ENCODE data around the gene TRIML1. TPM values are rescaled to one million over a fixed set of nuclear protein-coding genes. Genes with fewer than 3 reads are reported as not detected.
"Not testable (repeated sequence)": the region's sequence is repeated elsewhere in the genome, so short reads cannot be mapped to it uniquely, and the experiment has no call there.

Gene TRIML1
- total RNA-seq, 2 experiments from 2014 or later = not detected

DNA sequence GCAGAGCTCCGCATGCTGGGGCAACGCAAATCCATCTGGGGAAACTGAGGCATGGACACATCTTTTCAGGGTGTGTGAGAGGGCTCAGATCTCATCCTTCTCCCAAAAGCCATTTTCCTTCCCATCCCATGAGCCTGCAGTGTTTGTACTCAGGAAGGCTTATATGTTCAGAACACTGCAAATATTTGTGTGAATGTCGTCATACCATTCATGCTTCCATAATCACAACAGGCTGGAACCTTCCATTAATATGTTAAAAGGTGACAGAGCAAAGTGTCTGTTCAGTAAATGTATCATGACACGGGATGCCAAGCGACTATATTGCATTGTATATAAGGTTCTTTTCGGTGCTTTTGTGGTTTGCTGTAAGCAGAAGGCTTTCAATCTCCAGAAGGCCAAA lies 8.5 kb downstream of the TRIML1 start:
- ChIA-PET POLR2A (no interaction called here), CTCF (no interaction called here)

GRCh38 chr4:188154668-188155405 lies 15.6 kb downstream of the TRIML1 start:
- POLR2A ChIA-PET = no interaction called here
- CTCF ChIA-PET = no interaction called here

GRCh38 chr4:188158336-188158735 lies 19.1 kb downstream of the TRIML1 start:
- ChIA-PET CTCF (no interaction called here), POLR2A (no interaction called here)

- CTCF ChIA-PET, POLR2A ChIA-PET: not testable (repeated sequence)
Measured at GRCh38 chr4:188159513-188160226, 20.4 kb downstream of the TRIML1 start.

DNA sequence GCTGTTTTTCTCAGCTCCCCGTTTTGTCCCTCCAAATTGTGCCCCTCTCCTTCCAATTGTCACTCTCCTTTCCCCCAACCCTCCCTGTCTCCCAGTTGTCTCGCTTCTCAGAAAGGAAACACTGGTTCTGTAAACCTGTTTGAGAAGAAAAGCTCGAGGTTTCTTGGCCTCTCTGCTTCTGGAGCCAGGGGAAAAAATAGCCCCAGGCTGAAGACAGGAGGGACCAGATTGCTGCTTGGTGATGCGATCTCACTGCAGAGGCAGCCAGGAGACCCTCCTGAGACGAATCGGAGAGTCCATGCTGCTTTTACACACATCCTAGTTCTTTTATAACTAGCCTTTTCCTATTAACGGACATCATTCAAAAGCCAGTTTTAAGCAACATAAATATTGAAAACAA lies 21.2 kb downstream of the TRIML1 start:
- POLR2A ChIA-PET = no interaction called here

DNA sequence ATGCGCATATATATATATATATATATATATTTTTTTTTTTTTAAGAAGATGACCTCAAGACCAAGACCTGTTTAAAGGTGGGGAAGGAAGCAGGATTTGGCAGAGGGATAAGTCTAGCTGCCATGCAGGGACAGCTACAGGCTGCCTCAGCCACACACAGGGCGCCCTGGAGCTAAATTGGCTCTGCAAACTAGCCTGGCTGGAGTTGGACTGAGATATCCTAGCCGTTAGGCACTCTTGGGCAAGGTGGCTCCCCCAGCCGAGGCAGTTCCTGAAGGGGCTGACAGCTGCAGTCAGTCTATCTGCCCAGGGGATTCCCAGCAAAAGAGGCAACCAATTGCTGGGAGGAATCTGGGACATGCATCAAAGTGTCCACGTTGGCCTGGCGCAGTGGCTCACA lies 21.9 kb downstream of the TRIML1 start:
- ChIA-PET CTCF (interaction anchor here (0.7 kb wide), 1 partner anchor 18 kb away, joined by 3 read pairs; no protein-coding TSS in a partner anchor), POLR2A (no interaction called here)

More for the DNA sequence above, 21.2 kb downstream of the TRIML1 start:
- CTCF ChIA-PET = interaction anchor here (0.7 kb wide), 1 partner anchor 19 kb away, joined by 3 read pairs; no protein-coding TSS in a partner anchor

GRCh38 chr4:188162698-188163097 lies 23.5 kb downstream of the TRIML1 start:
- CTCF ChIA-PET = no interaction called here

DNA sequence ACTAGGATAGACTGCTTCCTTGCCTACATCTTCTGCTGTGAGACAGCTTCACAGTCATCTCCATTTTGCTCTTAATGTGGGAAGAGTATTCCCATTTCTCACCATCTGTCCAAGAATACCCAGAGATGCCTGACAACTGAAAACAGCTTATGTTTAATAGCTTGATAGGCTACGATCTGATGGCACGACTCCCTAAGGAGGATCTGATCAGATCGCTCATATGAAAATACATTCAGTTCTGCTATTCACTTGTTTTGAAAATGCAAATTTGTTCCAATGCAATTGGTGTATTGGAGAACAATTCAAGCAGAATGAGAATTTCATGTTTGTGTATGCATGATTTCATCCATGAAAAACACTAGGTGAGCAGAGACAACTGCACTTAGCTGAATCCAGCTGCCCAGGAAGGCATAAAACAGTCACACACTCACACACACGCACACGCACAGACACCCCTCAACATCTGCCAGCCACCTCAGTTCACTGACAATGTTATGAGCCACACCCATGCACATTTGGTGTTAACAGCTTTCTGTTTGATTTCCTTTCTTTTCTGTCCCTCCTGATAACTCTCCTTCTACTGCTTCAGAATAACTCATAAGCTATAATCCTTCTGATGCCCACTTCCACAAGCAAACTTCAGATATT lies 29.6 kb downstream of the TRIML1 start:
- POLR2A ChIA-PET = no interaction called here
- CTCF ChIA-PET = no interaction called here

More at GRCh38 chr4:188162698-188163097, 23.5 kb downstream of the TRIML1 start:
- POLR2A ChIA-PET = no interaction called here

GRCh38 chr4:188171551-188171950 lies 32.3 kb downstream of the TRIML1 start:
- POLR2A ChIA-PET = no interaction called here
- CTCF ChIA-PET = no interaction called here

DNA sequence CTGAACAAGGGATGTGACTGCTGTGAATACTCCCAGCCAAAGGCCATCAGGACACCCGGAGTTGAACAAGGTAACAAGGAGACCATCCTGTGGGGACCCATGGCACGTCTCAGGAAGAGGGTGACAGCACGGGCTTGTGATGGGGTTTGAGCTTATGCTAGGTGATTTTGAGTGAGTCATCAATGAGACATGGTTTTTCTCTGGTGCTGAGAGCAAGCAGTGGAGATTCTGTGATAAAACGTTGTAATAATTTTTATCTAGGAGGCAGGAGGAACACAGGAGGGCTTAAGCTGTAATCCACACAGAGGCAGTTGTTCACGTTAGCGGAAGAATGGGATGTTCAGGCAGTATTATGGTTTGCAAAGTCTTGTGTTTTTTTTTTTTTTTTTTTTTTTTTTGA lies 36.0 kb downstream of the TRIML1 start:
- POLR2A ChIA-PET = no interaction called here
- CTCF ChIA-PET = no interaction called here

DNA sequence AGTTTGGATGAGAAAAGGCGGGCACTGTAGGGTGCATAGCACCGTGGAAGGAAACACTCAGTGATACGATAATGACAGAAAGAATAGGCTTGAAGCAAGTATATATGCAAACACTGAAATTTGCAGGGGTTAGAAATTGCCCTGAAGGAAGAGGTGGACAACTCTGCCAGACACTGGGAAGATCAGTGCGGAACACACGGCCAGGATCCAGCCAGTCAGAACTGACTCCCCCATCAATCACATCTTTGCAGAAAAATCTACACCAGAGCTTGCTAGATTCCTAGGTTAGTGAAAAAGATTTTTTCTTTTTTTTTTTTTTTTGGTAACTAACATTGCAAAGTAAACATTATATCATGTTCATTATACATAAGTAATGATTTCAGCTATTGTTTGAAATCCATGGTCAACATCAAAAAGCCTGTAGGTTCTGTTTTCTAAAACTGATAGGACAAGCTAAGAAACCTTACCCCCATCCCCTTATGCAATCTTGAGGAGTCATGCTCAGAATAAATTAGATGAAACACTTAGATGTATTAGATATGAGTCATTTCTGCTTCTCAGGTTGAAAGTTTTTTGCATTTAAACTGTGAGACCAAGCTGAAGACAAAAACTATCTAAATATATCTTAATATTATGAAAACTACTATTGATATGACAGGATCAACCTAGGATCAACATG lies 38.9 kb downstream of the TRIML1 start:
- ChIA-PET POLR2A (no interaction called here), CTCF (no interaction called here)

- POLR2A ChIA-PET = no interaction called here
- CTCF ChIA-PET = no interaction called here
Measured at GRCh38 chr4:188178806-188179205, 39.6 kb downstream of the TRIML1 start.

- POLR2A ChIA-PET = no interaction called here
- CTCF ChIA-PET = interaction anchor here (0.6 kb wide), 1 partner anchor 41 kb away, joined by 3 read pairs; no protein-coding TSS in a partner anchor
Measured at GRCh38 chr4:188187106-188187505, 47.9 kb downstream of the TRIML1 start.

DNA sequence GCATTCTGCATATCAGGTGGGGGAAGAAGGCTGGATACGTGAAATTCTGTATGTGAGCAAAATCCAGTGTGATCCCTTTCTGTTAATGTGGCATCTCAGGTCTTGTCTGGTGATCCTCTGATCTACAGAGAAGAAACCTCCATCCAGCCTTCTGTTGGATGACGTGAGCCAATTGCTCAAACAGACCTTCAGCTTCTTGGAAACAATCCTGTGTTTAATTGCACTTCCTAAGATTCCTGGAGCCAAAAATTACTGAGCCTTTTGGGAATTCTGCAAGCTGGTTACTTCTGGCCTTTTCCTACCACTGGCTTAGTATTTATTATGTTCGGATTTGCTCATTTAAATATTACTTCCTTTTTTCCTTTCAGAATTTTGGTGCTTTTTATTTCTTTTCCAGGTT lies 51.2 kb downstream of the TRIML1 start:
- ChIA-PET CTCF (no interaction called here), POLR2A (no interaction called here)

- CTCF ChIA-PET = no interaction called here
- POLR2A ChIA-PET = no interaction called here
Measured at GRCh38 chr4:188194421-188194820, 55.2 kb downstream of the TRIML1 start.

GRCh38 chr4:188195389-188195985 lies 56.2 kb downstream of the TRIML1 start:
- POLR2A ChIA-PET = no interaction called here
- CTCF ChIA-PET = no interaction called here

DNA sequence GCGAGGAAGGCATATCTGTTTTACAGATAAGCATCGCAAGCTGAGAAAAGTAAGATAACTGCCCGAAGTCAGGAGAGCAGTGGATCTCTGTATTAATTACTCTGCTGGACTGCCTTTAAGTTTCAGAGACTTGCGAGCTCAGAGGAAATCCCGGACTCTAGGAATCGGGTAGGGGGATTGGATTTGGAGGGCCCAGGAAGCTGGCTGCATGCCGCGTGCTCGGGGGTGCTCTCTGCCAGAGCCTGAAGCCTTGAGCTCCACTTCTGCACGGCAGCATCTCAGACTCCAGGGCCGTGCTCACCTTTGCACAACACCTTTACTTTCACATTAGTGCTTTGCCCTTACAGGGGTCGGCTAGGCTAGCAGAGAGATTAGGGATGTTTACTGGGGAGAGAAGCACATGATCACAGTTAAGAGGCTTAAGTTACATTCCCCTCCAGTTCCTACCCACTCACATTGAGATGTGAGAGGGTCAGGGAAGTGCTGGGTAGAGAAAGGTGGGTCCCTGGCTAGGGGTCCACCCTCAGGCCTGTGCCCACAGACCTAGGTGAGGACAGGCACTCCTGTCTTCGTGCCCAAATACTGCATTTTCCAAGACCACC lies 57.0 kb downstream of the TRIML1 start:
- ChIA-PET CTCF (no interaction called here), POLR2A (no interaction called here)
